Panc1 (cell line): ENCODE data around the gene ERBB2. TPM values are rescaled to one million over a fixed set of nuclear protein-coding genes. Genes with fewer than 3 reads are reported as not detected.

Source experiments
- ATAC-seq: fragments of 200-7000 bp; cut with Tn5 transposase; 2 replicates; pipeline ENCODE4 v1.9.1; 2020; ENCODE audit warnings: mild to moderate bottlenecking, moderate library complexity
- BruUV-seq: library from RNA; stranded (reverse); fragments of 400-500 nt; replicated peaks from 2 replicates; lab custom pipeline; 2021; lab: Mats Ljungman, UMichigan
- CTCF ChIA-PET: fragments of 300-600 bp; sonication (Branson Sonifier 250); formaldehyde crosslinking; loops from one replicate; lab custom pipeline; 2022; ENCODE audit warnings: antibody characterized with exemption; lab: Charles Lee
- POLR2A ChIA-PET: fragments of 300-600 bp; sonication (Branson Sonifier 250); formaldehyde crosslinking; loops from one replicate; lab custom pipeline; 2022; ENCODE audit warnings: antibody characterized with exemption; lab: Charles Lee
- DNase-seq: peaks from one replicate; pipeline ENCODE4 v3.0.0-alpha.2; 2010; ENCODE audit warnings: low read depth, low spot score
- H3K27ac ChIP-seq: 2 replicates; pipeline ENCODE4 v1.5.1; 2011; ENCODE audit warnings: mild to moderate bottlenecking, low read length, inconsistent platforms
- H3K27me3 ChIP-seq: fragments of 200-500 bp; sonication (Bioruptor generic); 2 replicates; pipeline ENCODE4 v1.6.0; 2014; ENCODE audit warnings: low read length, inconsistent platforms; ENCODE audit not compliant: control insufficient read depth, insufficient read depth
- H3K36me3 ChIP-seq: fragments of 200-500 bp; sonication (Bioruptor generic); 2 replicates; pipeline ENCODE4 v1.5.1; 2014; ENCODE audit warnings: inconsistent platforms, mild to moderate bottlenecking, low read length, moderate library complexity; ENCODE audit not compliant: control insufficient read depth, insufficient read depth
- H3K4me1 ChIP-seq: 2 replicates; pipeline ENCODE4 v1.5.1; 2011; ENCODE audit warnings: inconsistent platforms, mild to moderate bottlenecking, low read length, moderate library complexity; ENCODE audit not compliant: control insufficient read depth, insufficient read depth
- H3K4me3 ChIP-seq, 2 experiments: 2 replicates each; pipeline ENCODE4 v1.5.1; 2011 to 2012; ENCODE audit warnings: low read depth in 2 of 2, low read length in 2 of 2, mild to moderate bottlenecking in 2 of 2, inconsistent platforms in 1 of 2, moderate library complexity in 1 of 2
- H3K9me3 ChIP-seq: fragments of 200-500 bp; sonication (Bioruptor generic); 2 replicates; pipeline ENCODE4 v1.5.1; 2014; ENCODE audit warnings: low read depth, mild to moderate bottlenecking, inconsistent platforms, low read length, moderate library complexity; ENCODE audit not compliant: control insufficient read depth, insufficient read depth
- CTCF ChIP-seq: fragments of 450-650 bp; IDR thresholded peaks from 2 replicates; pipeline ENCODE4 v1.5.1; 2017; ENCODE audit warnings: mild to moderate bottlenecking
- POLR2AphosphoS5 ChIP-seq: IDR thresholded peaks from 2 replicates; pipeline ENCODE4 v1.6.1; 2012; ENCODE audit warnings: mild to moderate bottlenecking, low read depth, low read length, moderate library complexity
- REST ChIP-seq, 2 experiments: IDR thresholded peaks; 2 replicates each; pipeline ENCODE4 v1.6.1; 2011 to 2012; ENCODE audit warnings: low read depth in 2 of 2, control low read depth in 1 of 2, low read length in 1 of 2, mild to moderate bottlenecking in 1 of 2, moderate library complexity in 1 of 2; ENCODE audit not compliant: insufficient read depth in 1 of 2
- SIN3A ChIP-seq: IDR thresholded peaks from 2 replicates; pipeline ENCODE4 v1.6.1; 2012; ENCODE audit warnings: low read depth, mild to moderate bottlenecking, low read length, moderate library complexity, borderline replicate concordance; ENCODE audit not compliant: insufficient read depth
- TCF7L2 ChIP-seq: IDR thresholded peaks from 2 replicates; pipeline ENCODE4 v1.6.1; 2011; ENCODE audit warnings: mild to moderate bottlenecking, low read depth, low read length, inconsistent platforms
- in situ Hi-C: cut with HindIII; loops from 2 replicates; pipeline ENCODE4 v1.10.0; 2016; ENCODE audit warnings: low sequenced_read_pairs, low pct_unique_long_range_greater_than_20kb
- intact Hi-C: fragments of 100-400 bp; cut with micrococcal nuclease; formaldehyde crosslinking; loops from one replicate; pipeline ENCODE4 v1.10.0; 2022; ENCODE audit not compliant: unreplicated experiment
- total RNA-seq: library from RNA; stranded (reverse); gene quantifications from one replicate; pipeline ENCODE4 v1.2.1, GENCODE V29; 2021; ENCODE audit not compliant: unreplicated experiment

Gene ERBB2
- total RNA-seq, 1 experiment from 2014 or later: 68.6 TPM

- in situ Hi-C loops: no loop called here
- Histone ChIP-seq H3K27ac (no peak overlapping the region), H3K9me3 (no peaks in the 10 kb centered on the region), H3K4me1 (no peaks in the 10 kb centered on the region), H3K27me3 (no peaks in the 10 kb centered on the region), H3K4me3 (no peak overlapping the region), H3K36me3 (no peaks in the 10 kb centered on the region)
- ChIA-PET CTCF (interaction anchor here (0.6 to 1.2 kb wide), 2 partner anchors 9 to 28 kb away, joined by 4 to 6 read pairs; no protein-coding TSS in a partner anchor), POLR2A (no interaction called here)
- DNase-seq: no peak
- intact Hi-C loops: no loop called here
- no peak for ATAC-seq
- BruUV-seq: no TSS peak
- TF ChIP-seq CTCF (no peak), POLR2AphosphoS5 (no peak), SIN3A (no peak), TCF7L2 (no peak)
Measured at GRCh38 chr17:39722104-39722503, 22.2 kb downstream of the ERBB2 start.

GRCh38 chr17:39722965-39723848 is 23.3 kb downstream of the ERBB2 start:
- no peak for TF ChIP-seq REST (IDR thresholded peaks at IDR 0.05; ENCODE audit: insufficient read depth in 1 of 2, low read depth in 2 of 2, low read length in 1 of 2)
- no peak for TF ChIP-seq SIN3A
- TF ChIP-seq POLR2AphosphoS5: no peak
- TF ChIP-seq TCF7L2: no peak
- TF ChIP-seq CTCF: no peak
- no TSS peak for BruUV-seq
- in situ Hi-C loops (no loop called here), intact Hi-C loops (no loop called here)
- H3K9me3 ChIP-seq: no peaks in the 10 kb centered on the region
- H3K27ac ChIP-seq: no peak overlapping the region
- H3K4me3 ChIP-seq: no peak overlapping the region
- ChIA-PET POLR2A (no interaction called here), CTCF (interaction anchor here (0.6 to 1.2 kb wide), 3 partner anchors 8 to 38 kb away, joined by 4 to 5 read pairs (median 4); no protein-coding TSS in a partner anchor)
- DNase-seq (no peak), ATAC-seq (peak; percentile 68; the same call in 1 of the 2 replicates)
- no peaks in the 10 kb centered on the region for H3K27me3 ChIP-seq
- no peaks in the 10 kb centered on the region for H3K4me1 ChIP-seq
- no peaks in the 10 kb centered on the region for H3K36me3 ChIP-seq
